ENCODE measurements around the gene TMEM179. TPM values are rescaled to one million over a fixed set of nuclear protein-coding genes. Genes with fewer than 3 reads are reported as not detected.

TMEM179 gene
- total RNA-seq, 4 donors from 2014 or later: 0.54 to 3.1 (median 1.7) TPM; not detected in 1

GRCh38 chr14:104599446-104599845 lies 5.1 kb downstream of the TMEM179 start:
- no peaks in the 10 kb centered on the region for H3K36me3 ChIP-seq
- no peaks in the 10 kb centered on the region for H3K4me1 ChIP-seq
- TF ChIP-seq CTCF (IDR thresholded peaks at IDR 0.05) (no peak), POLR2A (IDR thresholded peaks at IDR 0.05) (no peak)
- H3K27me3 ChIP-seq: peaks cover 0 to 10% of the 10 kb centered on the region in 2 donors
- H3K9me3 ChIP-seq: no peaks in the 10 kb centered on the region
- H3K27ac ChIP-seq: no peak overlapping the region
- DNase-seq: peak in 1 of 3 donors; percentile 29
- no peak overlapping the region for H3K4me3 ChIP-seq

GRCh38 chr14:104598910-104599273 lies 5.7 kb downstream of the TMEM179 start:
- H3K27ac ChIP-seq: no peak overlapping the region
- H3K4me1 ChIP-seq: no peaks in the 10 kb centered on the region
- no peaks in the 10 kb centered on the region for H3K9me3 ChIP-seq
- H3K36me3 ChIP-seq: no peaks in the 10 kb centered on the region
- TF ChIP-seq POLR2A (IDR thresholded peaks at IDR 0.05): no peak
- TF ChIP-seq CTCF (IDR thresholded peaks at IDR 0.05): no peak
- no peak for DNase-seq
- H3K27me3 ChIP-seq: peaks cover 0 to 5% of the 10 kb centered on the region in 2 donors
- H3K4me3 ChIP-seq: no peak overlapping the region

GRCh38 chr14:104598039-104598909 lies 6.3 kb downstream of the TMEM179 start:
- H3K36me3 ChIP-seq: no peaks in the 10 kb centered on the region
- peak in 1 of 3 donors; percentile 45 for DNase-seq
- H3K27ac ChIP-seq: no peak overlapping the region
- H3K4me1 ChIP-seq: no peaks in the 10 kb centered on the region
- no peak overlapping the region for H3K4me3 ChIP-seq
- H3K27me3 ChIP-seq: no peaks in the 10 kb centered on the region
- no peaks in the 10 kb centered on the region for H3K9me3 ChIP-seq
- TF ChIP-seq POLR2A (IDR thresholded peaks at IDR 0.05): no peak
- no peak for TF ChIP-seq CTCF (IDR thresholded peaks at IDR 0.05)

GRCh38 chr14:104597576-104597975 lies 7.0 kb downstream of the TMEM179 start:
- no peak overlapping the region for H3K27ac ChIP-seq
- no peaks in the 10 kb centered on the region for H3K27me3 ChIP-seq

GRCh38 chr14:104596927-104597351 lies 7.6 kb downstream of the TMEM179 start:
- no peaks in the 10 kb centered on the region for H3K27me3 ChIP-seq
- TF ChIP-seq POLR2A (IDR thresholded peaks at IDR 0.05): no peak
- TF ChIP-seq CTCF (IDR thresholded peaks at IDR 0.05): no peak
- no peak overlapping the region for H3K27ac ChIP-seq

More at GRCh38 chr14:104597576-104597975, 7.0 kb downstream of the TMEM179 start:
- Histone ChIP-seq H3K9me3 (no peaks in the 10 kb centered on the region), H3K36me3 (no peaks in the 10 kb centered on the region), H3K4me1 (no peaks in the 10 kb centered on the region), H3K4me3 (no peak overlapping the region)
- DNase-seq: no peak
- TF ChIP-seq POLR2A (IDR thresholded peaks at IDR 0.05) (no peak), CTCF (IDR thresholded peaks at IDR 0.05) (no peak)

More at GRCh38 chr14:104596927-104597351, 7.6 kb downstream of the TMEM179 start:
- no peak for DNase-seq
- Histone ChIP-seq H3K4me3 (no peak overlapping the region), H3K9me3 (no peaks in the 10 kb centered on the region), H3K4me1 (no peaks in the 10 kb centered on the region), H3K36me3 (no peaks in the 10 kb centered on the region)
